Measurements from ENCODE around the gene DEFB129. TPM values are rescaled to one million over a fixed set of nuclear protein-coding genes. Genes with fewer than 3 reads are reported as not detected.

DEFB129 gene
- total RNA-seq, 1 experiment from 2014 or later, result not detected

GRCh38 chr20:198225-198624, 28.8 kb upstream of the DEFB129 start:
- H2BK5ac ChIP-seq (ENCODE audit: insufficient read length, low read length), result no peak overlapping the region
- no CpG with 5 or more reads among the region's 1 CpG for WGBS (ENCODE audit: extremely low coverage, insufficient read length, low lambda C conversion rate)
- no peak overlapping the region for H2BK12ac ChIP-seq (ENCODE audit: insufficient read length, low read depth, low read length)
- no peaks in the 10 kb centered on the region for H3K4me1 Mint-ChIP-seq
- no peak overlapping the region for H3K4me2 ChIP-seq (ENCODE audit: insufficient read depth, insufficient read length, low read length)
- no peaks in the 10 kb centered on the region for H3K27me3 ChIP-seq (ENCODE audit: insufficient read depth, low read length)
- no peak overlapping the region for H4K91ac ChIP-seq (ENCODE audit: insufficient read length, low read depth, low read length)
- H3K4me3 Mint-ChIP-seq, result no peak overlapping the region
- H4K8ac ChIP-seq (replicated peaks; ENCODE audit: insufficient read length, low read depth, low read length), result no peak overlapping the region
- H3K14ac ChIP-seq (ENCODE audit: insufficient read depth, low read length), result no peak overlapping the region
- no peak overlapping the region for H2BK15ac ChIP-seq (ENCODE audit: low read depth, low read length)
- H3K18ac ChIP-seq (ENCODE audit: insufficient read length, low read depth, low read length), result no peak overlapping the region
- TF ChIP-seq, protein P1, sequence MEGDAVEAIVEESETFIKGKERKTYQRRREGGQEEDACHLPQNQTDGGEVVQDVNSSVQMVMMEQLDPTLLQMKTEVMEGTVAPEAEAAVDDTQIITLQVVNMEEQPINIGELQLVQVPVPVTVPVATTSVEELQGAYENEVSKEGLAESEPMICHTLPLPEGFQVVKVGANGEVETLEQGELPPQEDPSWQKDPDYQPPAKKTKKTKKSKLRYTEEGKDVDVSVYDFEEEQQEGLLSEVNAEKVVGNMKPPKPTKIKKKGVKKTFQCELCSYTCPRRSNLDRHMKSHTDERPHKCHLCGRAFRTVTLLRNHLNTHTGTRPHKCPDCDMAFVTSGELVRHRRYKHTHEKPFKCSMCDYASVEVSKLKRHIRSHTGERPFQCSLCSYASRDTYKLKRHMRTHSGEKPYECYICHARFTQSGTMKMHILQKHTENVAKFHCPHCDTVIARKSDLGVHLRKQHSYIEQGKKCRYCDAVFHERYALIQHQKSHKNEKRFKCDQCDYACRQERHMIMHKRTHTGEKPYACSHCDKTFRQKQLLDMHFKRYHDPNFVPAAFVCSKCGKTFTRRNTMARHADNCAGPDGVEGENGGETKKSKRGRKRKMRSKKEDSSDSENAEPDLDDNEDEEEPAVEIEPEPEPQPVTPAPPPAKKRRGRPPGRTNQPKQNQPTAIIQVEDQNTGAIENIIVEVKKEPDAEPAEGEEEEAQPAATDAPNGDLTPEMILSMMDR (conservative IDR thresholded peaks at IDR 0.05), result no peak
- no peaks in the 10 kb centered on the region for H3K23me2 ChIP-seq (ENCODE audit: insufficient read length, low read depth, low read length, poor library complexity, severe bottlenecking)
- no peak overlapping the region for H3K23ac ChIP-seq (ENCODE audit: insufficient read length, low read depth, low read length)
- H3K4ac ChIP-seq (ENCODE audit: low read depth, low read length), result no peak overlapping the region
- H3K36me3 Mint-ChIP-seq (ENCODE audit: insufficient read depth in 1 of 3, low read depth in 3 of 3), result no peaks in the 10 kb centered on the region
- H3K4me1 ChIP-seq (ENCODE audit: insufficient read depth, low read length), result no peaks in the 10 kb centered on the region
- no peak overlapping the region for H3K27ac Mint-ChIP-seq
- no peak for DNase-seq
- peaks cover 5 to 83% of the 10 kb centered on the region in 2 experiments; a peak in 3 of 5 replicates for H3K9me3 Mint-ChIP-seq
- H2BK20ac ChIP-seq (ENCODE audit: low read depth, low read length, poor library complexity, severe bottlenecking), result no peak overlapping the region
- H3K27ac ChIP-seq (ENCODE audit: insufficient read length, low read depth, low read length), result no peak overlapping the region
- H3K56ac ChIP-seq (ENCODE audit: insufficient read length, low read depth, low read length), result no peak overlapping the region
- peaks cover 41% of the 10 kb centered on the region for H3K9me3 ChIP-seq (ENCODE audit: control insufficient read depth, low read depth, low read length)
- H2BK120ac ChIP-seq (ENCODE audit: low read depth, low read length, poor library complexity, severe bottlenecking), result no peak overlapping the region
- H3K27me3 Mint-ChIP-seq (ENCODE audit: low read depth), result peaks cover 71% of the 10 kb centered on the region
- H4K20me1 ChIP-seq (ENCODE audit: control insufficient read depth, insufficient read depth, insufficient read length), result no peaks in the 10 kb centered on the region
- H3K79me2 ChIP-seq (ENCODE audit: insufficient read depth, low read length), result no peaks in the 10 kb centered on the region
- no peak overlapping the region for H3T11ph ChIP-seq (ENCODE audit: low read length)
- no peaks in the 10 kb centered on the region for H3K79me1 ChIP-seq (ENCODE audit: insufficient read depth, low read depth, low read length, poor library complexity, severe bottlenecking)
- H3K9ac ChIP-seq (ENCODE audit: extremely low read depth, insufficient read length, low read length), result no peak overlapping the region
- no peak overlapping the region for H2AFZ ChIP-seq (ENCODE audit: low read length)
- H4K5ac ChIP-seq (ENCODE audit: insufficient read length, low read depth, low read length), result no peak overlapping the region
- H2AK5ac ChIP-seq (ENCODE audit: insufficient read length, low read length), result no peak overlapping the region

All from H9 (cell line).